HepG2 (cell line): Measurements from ENCODE around the gene FKBP5. TPM values are rescaled to one million over a fixed set of nuclear protein-coding genes. Genes with fewer than 3 reads are reported as not detected.

Source experiments
- HOXA5 ChIP-seq: sonication (generic); formaldehyde crosslinking; IDR thresholded peaks from 2 replicates; pipeline ENCODE4 v1.4.0; 2020; ENCODE audit warnings: missing genetic modification reagents
- KDM5A ChIP-seq: fragments of 200-600 bp; sonication (generic); IDR thresholded peaks from 2 replicates; pipeline ENCODE4 v1.7.0; 2018; ENCODE audit warnings: antibody characterized with exemption, mild to moderate bottlenecking, low read length, borderline replicate concordance
- NPAS2 ChIP-seq: sonication (generic); formaldehyde crosslinking; IDR thresholded peaks from 2 replicates; pipeline ENCODE4 v1.8.0; 2022; ENCODE audit warnings: mild to moderate bottlenecking, missing genetic modification reagents, borderline replicate concordance
- PAWR ChIP-seq: sonication (generic); formaldehyde crosslinking; IDR thresholded peaks from 2 replicates; pipeline ENCODE4 v1.4.0; 2020; ENCODE audit warnings: missing genetic modification reagents, mild to moderate bottlenecking, borderline replicate concordance
- PITX1 ChIP-seq: sonication (generic); formaldehyde crosslinking; IDR thresholded peaks from 2 replicates; pipeline ENCODE4 v1.5.1; 2020; ENCODE audit warnings: mild to moderate bottlenecking, missing genetic modification reagents
- PPARG ChIP-seq: conservative IDR thresholded peaks from 2 replicates; pipeline ENCODE4 v1.6.1; 2016; ENCODE audit warnings: missing biosample characterization, missing genetic modification reagents
- RBM22 ChIP-seq: fragments of 200-400 bp; formaldehyde crosslinking; optimal IDR thresholded peaks from 2 replicates; pipeline ENCODE3; 2017; ENCODE audit warnings: mild to moderate bottlenecking, low read length, moderate library complexity
- SOX6 ChIP-seq, 2 experiments: fragments of 450-650 bp in 1 of 2; sonication (generic) in 1 of 2; formaldehyde crosslinking in 1 of 2; IDR thresholded peaks; 2 replicates each; pipeline versions ENCODE4 v1.4.0 to v1.6.1; 2017 to 2020; ENCODE audit warnings: antibody characterized with exemption in 1 of 2, mild to moderate bottlenecking in 1 of 2, missing genetic modification reagents in 1 of 2
- ZBTB4 ChIP-seq: sonication (generic); formaldehyde crosslinking; IDR thresholded peaks from 2 replicates; pipeline ENCODE4 v1.4.0; 2020; ENCODE audit warnings: missing genetic modification reagents, mild to moderate bottlenecking, borderline replicate concordance
- ZFP1 ChIP-seq: IDR thresholded peaks from 2 replicates; pipeline ENCODE4 v1.6.1; 2016
- ZKSCAN5 ChIP-seq: sonication (generic); formaldehyde crosslinking; IDR thresholded peaks from 2 replicates; pipeline ENCODE4 v1.5.1; 2020; ENCODE audit warnings: mild to moderate bottlenecking, missing genetic modification reagents
- ZNF142 ChIP-seq: sonication (generic); formaldehyde crosslinking; IDR thresholded peaks from 2 replicates; pipeline ENCODE4 v1.4.0; 2020; ENCODE audit warnings: missing genetic modification reagents
- ZNF256 ChIP-seq: sonication (generic); formaldehyde crosslinking; conservative IDR thresholded peaks from 2 replicates; pipeline ENCODE4 v1.4.0; 2020; ENCODE audit warnings: missing genetic modification reagents
- ZNF34 ChIP-seq: sonication (generic); formaldehyde crosslinking; IDR thresholded peaks from 2 replicates; pipeline ENCODE4 v1.4.0; 2020; ENCODE audit warnings: mild to moderate bottlenecking, missing genetic modification reagents, borderline replicate concordance
- ZNF382 ChIP-seq: sonication (generic); formaldehyde crosslinking; IDR thresholded peaks from 2 replicates; pipeline ENCODE4 v1.5.0; 2020; ENCODE audit warnings: missing genetic modification reagents, mild to moderate bottlenecking, borderline replicate concordance
- polyA plus RNA-seq, 8 experiments: library from polyadenylated mRNA; depleted of rRNA in 3 of 8; stranded (reverse) in 7 of 8; unstranded in 1 of 8; fragments of >200 nt; fragmentation: Illumina TruSeq in 4 of 8; extraction: Trizol in 4 of 8; gene quantifications; 2 replicates each; pipeline versions ENCODE4 v1.2.1 to v1.2.3, GENCODE V29; 2011 to 2016; ENCODE audit warnings: low read depth in 4 of 8, missing spikeins in 1 of 8, mixed read lengths in 1 of 8; ENCODE audit not compliant: insufficient read depth in 1 of 8
- total RNA-seq, 5 experiments: library from RNA; depleted of rRNA; stranded (reverse); fragments of >200 nt; fragmentation: Illumina TruSeq; extraction: Trizol; gene quantifications; 2 replicates each; pipeline ENCODE4 v1.2.3, GENCODE V29; 2016; ENCODE audit warnings: low read depth in 1 of 5
- TF ChIP-seq, protein P1 (sequence below): sonication (generic); formaldehyde crosslinking; IDR thresholded peaks from 2 replicates; pipeline ENCODE4 v1.4.0; 2020; ENCODE audit warnings: mild to moderate bottlenecking, missing genetic modification reagents
- TF ChIP-seq, protein P2 (sequence below): sonication (generic); formaldehyde crosslinking; conservative IDR thresholded peaks from 2 replicates; pipeline ENCODE4 v1.8.1; 2023; ENCODE audit warnings: missing genetic modification reagents

FKBP5 gene
- total and polyA plus RNA-seq, 2 of the 13 experiments (the other 11 are each of a cell fraction or from before 2014, with no cell fraction given) = 8.0 to 17.4 TPM

DNA sequence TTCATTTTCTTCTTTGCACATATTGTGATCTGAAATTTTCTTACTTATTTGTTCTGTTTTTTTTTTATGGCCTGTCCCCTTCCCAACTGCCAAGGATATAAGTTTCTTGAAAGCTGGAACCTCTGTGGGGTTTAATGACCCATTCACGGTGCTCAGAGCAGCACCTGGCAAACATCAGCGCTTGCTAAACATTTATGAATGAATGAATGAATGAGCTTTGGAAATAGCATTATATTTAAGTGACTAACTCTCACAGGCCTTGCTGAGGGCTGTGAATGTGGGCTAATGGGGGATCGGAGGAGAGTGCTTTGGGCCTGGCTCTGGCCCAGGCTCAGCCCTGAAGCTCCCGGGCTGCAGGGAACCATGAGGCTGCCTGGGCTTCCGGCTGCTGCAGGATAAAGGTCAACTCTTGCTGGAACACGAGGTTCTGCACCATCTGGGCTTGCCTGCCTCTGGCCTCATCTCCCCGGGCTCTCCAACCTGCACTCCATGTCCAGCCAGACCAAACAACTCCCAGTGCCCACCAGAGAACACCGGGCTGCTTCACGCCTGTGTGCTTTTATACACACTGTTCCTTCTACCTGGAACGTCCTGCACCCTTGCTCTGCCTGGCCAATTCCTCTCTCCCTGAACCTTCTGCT lies 33.5 kb upstream of the FKBP5 start (continued):
- no peak for TF ChIP-seq ZNF142 (CRISPR knock-in tag)
- no peak for TF ChIP-seq ZNF34 (CRISPR knock-in tag)
- TF ChIP-seq, protein P1, sequence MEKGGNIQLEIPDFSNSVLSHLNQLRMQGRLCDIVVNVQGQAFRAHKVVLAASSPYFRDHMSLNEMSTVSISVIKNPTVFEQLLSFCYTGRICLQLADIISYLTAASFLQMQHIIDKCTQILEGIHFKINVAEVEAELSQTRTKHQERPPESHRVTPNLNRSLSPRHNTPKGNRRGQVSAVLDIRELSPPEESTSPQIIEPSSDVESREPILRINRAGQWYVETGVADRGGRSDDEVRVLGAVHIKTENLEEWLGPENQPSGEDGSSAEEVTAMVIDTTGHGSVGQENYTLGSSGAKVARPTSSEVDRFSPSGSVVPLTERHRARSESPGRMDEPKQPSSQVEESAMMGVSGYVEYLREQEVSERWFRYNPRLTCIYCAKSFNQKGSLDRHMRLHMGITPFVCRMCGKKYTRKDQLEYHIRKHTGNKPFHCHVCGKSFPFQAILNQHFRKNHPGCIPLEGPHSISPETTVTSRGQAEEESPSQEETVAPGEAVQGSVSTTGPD (CRISPR knock-in tag) = no peak
- no peak for TF ChIP-seq HOXA5
- TF ChIP-seq PPARG (CRISPR knock-in tag) = peak; percentile 87
- TF ChIP-seq PAWR (CRISPR knock-in tag) = no peak
- no peak for TF ChIP-seq ZNF382
- no peak for TF ChIP-seq RBM22
- no peak for TF ChIP-seq KDM5A
- 0 out of 2 replicates have a peak, but pooled peaks have one; percentile 46 for TF ChIP-seq PITX1 (CRISPR knock-in tag)
- TF ChIP-seq ZBTB4 (CRISPR knock-in tag) = 0 out of 2 replicates have a peak, but pooled peaks have one; percentile 22
- no peak for TF ChIP-seq ZFP1 (CRISPR knock-in tag)
- 0 out of 2 replicates have a peak, but pooled peaks have one; percentile 23 for TF ChIP-seq ZKSCAN5 (CRISPR knock-in tag)
- no peak for TF ChIP-seq NPAS2 (CRISPR knock-in tag)
- no peak for TF ChIP-seq SOX6 (IDR thresholded peaks at IDR 0.05)
- TF ChIP-seq SOX6 (CRISPR knock-in tag; IDR thresholded peaks at IDR 0.05) = no peak
- TF ChIP-seq ZNF256 (CRISPR knock-in tag) = no peak
- TF ChIP-seq, protein P2, sequence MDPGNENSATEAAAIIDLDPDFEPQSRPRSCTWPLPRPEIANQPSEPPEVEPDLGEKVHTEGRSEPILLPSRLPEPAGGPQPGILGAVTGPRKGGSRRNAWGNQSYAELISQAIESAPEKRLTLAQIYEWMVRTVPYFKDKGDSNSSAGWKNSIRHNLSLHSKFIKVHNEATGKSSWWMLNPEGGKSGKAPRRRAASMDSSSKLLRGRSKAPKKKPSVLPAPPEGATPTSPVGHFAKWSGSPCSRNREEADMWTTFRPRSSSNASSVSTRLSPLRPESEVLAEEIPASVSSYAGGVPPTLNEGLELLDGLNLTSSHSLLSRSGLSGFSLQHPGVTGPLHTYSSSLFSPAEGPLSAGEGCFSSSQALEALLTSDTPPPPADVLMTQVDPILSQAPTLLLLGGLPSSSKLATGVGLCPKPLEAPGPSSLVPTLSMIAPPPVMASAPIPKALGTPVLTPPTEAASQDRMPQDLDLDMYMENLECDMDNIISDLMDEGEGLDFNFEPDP (CRISPR knock-in tag) = no peak
